GM21786 (cell line): ENCODE data around the gene CX3CL1.
A peak's percentile ranks its signal among the peaks of the same experiment; 100 is the strongest.

Experiments
- ATAC-seq: cut with Tn5 transposase; IDR thresholded peaks from one replicate; pipeline ENCODE4 v1.9.1; 2021; ENCODE audit not compliant: unreplicated experiment

The CX3CL1 gene

DNA sequence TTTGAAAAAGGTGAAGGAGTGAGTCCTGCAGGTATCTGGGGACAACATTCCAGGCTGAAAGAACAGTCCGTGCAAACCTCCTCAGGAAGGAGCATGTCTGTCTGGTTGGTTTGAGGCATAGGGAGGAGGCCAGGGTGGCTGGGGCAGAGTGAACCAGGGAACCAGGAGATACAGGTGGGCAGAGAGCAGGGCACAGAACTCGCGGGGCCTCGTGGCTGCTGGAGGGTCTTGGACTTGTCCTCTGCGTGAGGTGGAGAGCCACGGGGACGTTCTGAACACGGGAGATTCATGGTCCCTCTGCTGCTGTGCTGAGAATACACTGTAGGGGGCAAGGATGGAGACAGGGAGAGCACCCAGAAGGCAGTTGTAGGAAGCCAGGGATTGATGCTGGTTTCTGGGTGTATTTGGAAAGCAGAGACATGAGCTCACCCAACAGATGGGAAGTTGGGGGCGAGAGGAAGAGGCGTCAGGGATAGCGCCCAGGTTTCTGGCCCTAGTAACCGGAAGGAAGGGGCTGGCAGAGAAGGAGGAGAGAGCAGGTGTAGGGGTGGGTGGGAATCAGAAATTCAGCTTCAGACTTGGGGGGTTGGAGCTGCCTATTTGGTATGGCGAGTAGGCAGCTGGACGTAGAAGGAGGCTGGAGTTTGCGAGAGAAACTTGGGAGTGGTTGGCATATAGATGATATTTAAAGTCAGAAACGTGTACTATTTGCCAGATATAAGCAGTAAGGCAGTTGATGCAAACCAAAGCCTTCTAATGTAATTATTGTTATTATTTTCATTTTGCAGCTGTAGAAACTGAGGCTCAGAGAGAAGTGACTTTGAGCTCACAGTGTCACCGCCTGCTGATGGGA lies 31.9 kb downstream of the CX3CL1 start, which contains the start of gene CCL17:
TSS of gene CCL17 (plus strand) at position 803 of the 853 bp plus-strand sequence. CDS start 9,166 bp downstream, outside the sequence.
- no peak for ATAC-seq

DNA sequence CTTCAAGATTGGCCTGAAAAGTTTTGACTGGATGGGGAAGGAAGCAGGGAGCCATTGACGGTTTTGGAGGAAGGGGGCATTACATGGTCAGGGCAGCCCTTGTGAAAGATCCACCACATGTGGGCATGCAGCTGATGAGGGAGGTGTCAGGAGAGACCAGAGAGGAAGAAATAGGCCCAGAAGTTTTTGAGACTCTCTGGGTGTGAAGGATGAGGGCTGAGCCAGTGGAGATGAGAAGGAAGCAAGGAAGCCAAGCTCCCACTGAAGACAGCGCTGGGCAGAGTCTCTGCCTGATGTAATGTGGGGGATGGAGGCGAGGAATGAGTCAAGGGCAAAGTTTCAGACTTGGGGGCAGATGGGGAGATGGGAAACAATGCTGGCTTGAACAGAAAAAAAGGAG lies 32.8 kb downstream of the CX3CL1 start:
- no peak for ATAC-seq

DNA sequence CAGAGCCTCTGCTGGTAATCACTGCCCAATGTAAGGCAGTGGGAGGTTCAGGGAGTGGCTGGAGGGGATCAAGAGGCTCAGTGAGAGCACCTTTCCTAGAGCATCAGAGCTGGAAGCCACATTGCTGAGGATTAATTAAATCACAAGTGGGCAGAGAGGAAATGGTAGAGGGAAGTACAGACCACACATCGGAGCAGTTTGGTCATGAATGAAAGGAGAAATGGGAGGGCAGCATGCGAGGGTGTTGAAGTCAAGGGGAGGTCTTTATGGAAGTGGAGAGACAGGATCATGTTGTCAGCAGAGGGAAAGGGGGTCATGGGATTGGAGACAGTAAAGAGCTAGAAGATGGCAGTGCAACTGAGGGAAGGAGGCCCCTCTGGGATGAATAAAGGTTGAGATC lies 34.6 kb downstream of the CX3CL1 start:
- no peak for ATAC-seq

DNA sequence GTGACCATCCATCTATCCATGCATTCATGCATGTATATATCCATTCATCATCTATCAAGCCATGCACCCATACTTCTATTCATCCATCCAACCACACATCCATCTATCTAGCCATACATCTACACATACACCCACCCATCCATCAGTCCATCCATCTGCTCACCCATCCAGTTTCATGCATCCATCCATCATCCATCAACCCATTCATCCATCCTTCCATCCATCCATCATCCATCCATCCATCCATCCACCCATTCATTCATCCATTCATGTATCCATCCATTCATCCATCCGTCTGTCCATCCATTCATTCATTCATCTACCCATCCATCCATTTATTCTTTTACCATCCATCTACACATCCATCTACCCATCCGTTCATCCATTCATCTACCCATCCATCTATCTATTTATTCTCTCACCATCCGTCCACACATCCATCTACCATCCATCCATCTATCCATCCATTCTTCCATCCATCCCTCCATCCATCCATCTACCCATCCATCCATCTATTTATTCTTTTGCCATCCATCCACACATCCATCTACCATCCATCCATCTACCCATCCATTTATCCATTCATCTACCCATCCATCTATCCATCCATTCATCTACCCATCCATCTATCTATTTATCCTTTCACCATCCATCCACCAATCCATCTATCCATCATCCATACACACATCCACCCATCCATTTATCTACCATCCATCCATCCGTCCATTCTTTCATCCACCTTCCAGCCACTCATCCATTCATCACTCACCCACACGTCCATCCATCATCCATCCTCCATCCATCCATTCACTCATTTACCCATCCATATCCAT lies 35.4 kb downstream of the CX3CL1 start:
- ATAC-seq: no peak

DNA sequence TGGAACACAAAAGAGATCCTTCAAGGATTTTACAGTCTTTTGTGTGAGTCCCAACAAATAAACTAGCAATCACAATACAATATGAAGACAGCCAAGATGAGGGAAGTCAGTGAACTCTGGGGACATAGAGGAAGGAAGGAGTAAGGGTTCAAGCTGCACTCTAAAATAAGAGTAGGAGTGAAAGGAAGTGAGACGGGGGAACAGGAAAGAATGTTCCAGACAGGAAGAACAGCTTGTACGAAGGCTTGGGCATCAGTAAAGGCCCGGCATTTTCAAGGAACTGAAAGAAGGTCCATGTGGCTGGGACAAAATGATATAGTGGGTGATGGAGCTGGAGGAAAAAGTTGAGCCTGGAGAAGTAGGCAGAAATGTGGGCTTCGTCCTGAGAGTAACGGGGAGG lies 36.8 kb downstream of the CX3CL1 start:
- no peak for ATAC-seq

DNA sequence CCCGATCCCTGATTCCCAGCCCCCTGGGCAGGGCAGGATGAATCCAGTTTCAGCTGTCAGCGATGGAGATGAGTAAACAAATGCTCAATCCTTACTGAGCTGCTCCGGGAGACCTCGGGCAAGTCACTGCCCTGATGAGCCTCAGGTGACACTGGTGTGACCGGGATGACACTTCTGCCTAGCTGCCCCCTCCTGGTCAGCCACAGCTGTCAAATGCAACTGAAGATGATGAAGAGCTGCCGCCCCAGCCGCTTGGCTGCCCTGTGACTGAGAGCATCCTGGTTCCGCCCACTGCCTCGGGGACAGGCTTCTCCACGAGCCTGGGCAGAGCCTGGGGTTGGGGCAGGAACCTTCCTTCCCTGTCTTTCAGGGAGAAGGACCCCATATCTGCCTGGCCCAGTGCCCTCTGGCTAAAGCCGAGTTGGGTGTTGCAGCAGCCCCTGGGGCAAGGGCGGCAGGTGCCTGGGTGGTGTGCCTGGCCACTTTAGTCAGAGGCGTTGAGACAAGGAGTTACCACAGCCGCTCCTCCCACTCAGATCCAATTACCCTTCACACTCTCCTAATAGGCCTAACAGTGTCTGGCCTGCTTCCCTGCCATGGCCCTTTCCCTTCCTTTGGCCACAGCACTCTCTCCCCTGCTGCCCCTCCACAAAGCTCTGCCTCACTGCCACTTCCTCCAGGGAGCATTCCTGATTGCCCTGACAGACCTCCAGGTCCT lies 37.7 kb downstream of the CX3CL1 start:
- ATAC-seq: no peak

DNA sequence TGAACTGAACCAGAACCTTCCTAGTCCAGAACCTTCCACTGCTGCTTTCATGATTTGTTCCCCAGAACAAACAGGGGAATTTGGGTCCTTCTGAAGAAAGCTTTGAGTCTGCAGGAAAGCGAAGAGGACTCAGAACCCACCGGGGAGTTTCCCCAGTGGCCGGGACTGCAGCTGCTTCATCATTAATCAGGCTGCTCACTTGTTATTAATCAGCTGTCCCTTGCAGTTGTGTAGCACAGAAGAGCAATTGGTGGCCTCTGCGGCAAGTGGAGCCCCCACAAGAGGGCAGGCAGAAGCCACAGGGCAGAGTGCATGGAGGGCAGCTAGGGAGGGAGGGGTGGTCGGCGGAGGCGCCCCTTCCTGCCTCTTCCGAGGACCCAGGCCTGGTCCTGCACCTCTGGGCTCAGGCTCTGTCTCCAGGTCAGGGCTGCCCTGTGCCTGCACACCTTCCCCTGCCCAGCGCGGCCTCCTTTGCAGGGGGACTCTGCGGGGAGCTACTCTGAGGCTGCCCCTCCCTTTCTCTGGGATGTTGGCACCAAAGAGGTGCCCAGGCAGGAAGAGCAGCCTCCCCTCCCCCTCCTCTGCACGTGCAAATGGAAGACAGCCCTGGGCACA lies 39.2 kb downstream of the CX3CL1 start:
- ATAC-seq: no peak

DNA sequence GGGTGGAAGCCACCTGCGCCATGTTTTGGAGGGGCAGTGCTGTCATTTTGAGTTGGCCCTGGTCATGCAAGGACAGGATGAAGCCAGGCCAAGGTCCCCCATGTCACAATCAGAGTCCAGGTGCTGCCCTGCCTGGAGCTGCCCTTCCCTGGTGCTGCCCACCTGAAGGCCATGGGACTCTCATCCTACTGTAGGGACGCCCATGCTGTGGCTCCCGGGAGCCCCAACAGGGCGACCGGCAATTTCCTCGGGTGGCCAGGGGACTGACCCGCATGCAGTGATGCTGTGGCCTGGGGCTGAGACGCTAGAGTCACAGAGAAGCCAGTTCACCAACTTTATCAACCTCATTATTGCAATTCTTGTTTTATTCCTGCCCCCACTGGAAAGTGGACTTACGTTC lies 40.3 kb downstream of the CX3CL1 start:
- no peak for ATAC-seq

DNA sequence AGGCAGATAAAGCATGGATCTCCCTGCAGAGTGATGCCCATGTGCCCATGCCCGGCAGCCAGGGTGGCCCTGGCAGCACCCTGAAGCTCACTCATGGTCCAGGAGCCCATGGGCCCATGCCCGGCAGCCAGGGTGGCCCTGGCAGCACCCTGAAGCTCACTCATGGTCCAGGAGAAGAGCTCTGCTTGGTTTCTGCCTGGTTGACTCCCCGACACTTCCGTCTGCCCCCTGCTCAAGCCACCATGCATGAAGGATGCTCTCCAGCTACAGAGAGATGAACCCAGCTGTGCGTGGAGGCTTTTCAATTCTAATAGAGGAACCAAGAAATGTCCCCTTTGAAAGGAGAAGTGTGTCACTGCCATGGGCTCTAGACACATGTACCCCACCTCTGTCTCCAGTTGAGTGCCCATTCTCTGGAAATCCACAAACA lies 41.0 kb downstream of the CX3CL1 start:
- ATAC-seq: peak; percentile 73

DNA sequence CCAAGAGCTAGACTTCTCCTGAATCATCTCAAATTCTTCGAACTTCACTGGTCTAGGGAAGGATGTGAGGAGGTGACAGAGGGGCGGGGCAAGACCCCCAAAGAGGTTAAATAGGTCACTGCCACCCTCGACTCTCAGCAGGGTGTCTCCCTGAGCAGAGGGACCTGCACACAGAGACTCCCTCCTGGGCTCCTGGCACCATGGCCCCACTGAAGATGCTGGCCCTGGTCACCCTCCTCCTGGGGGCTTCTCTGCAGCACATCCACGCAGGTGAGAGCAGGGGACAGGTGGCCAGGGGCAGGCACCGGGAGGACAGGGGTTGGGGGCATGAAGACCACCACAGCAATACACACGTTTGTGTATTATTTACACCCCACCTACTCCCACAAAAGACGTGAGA lies 41.4 kb downstream of the CX3CL1 start:
- no peak for ATAC-seq

DNA sequence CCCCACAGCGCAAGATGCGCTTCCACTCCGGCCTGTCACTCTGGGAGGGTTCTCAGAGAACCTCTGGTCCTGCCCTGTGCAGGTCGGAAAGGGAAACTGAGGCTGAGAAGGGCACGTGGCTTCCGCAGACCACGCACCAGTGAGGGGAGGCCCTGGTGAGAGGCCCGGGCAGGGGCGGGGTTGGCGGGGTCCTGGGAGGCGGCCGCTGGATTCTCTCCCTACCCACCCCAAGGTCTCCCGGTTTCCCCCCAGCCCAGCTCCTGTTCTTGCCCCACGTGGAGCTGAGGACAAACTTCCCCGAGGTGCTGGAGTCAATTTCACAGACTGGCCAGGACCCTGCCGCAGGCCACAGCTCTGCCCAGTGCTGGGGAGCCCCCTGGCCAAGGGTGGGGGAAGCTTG lies 43.8 kb downstream of the CX3CL1 start:
- no peak for ATAC-seq

DNA sequence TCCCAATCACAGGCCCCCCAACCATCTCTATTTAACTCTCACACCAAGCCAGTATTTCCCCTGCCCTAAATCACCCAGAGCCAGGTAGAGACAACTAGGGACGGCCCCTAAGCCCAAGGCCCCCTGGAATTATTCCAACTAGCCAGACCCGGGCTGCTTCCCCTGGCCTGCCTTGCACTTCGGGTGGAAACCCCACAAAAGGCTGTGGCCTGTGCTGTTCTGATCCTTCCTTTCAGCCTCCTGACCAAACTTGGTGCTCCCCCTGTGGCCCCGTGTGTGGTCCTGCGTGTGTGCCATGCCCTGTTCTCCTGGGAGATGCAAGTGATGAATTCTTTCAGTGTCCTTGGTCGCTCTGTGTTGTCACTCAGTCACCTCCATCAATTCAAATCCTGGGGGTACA lies 47.2 kb downstream of the CX3CL1 start:
- ATAC-seq: no peak

DNA sequence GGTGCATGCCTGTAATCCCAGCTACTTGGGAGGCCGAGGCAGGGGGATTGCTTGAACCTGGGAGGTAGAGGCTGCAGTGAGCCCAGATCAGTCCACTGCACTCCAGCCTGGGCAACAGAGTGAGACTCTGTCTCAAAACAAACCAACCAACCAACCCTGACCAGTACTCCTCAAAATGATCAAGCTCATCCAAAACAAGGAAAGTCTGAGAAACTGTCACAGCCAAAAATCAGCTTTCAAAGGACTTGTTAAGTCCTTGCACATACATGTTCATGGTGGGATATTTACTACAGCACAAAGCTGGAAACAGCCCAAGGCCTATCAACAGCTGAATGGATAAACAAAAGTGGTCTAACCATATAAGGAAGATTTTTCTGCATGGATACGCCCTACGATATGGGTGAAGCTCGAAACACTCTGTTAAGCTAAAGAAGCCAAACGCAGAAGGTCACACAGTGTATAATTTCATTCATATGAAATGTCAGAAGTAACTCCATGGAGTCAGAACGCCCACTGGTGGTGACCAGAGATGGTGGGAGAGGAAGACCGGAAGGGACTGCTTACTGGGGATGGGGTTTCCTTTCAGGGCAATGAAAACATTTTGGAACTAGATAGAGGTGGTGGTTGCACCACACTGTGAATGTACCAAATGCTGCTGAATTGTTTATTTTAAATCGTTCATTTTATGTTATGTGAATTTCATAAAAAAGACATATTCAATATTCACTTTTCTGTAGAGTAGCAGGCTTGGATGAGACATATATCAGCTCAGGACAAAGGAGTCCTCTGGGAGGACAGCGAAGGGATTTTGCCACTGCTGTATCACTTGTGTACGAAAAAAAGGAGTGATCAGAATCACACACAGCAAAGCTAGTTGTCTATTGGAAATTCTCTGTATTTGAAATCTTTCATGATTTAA lies 50.0 kb downstream of the CX3CL1 start:
- no peak for ATAC-seq

DNA sequence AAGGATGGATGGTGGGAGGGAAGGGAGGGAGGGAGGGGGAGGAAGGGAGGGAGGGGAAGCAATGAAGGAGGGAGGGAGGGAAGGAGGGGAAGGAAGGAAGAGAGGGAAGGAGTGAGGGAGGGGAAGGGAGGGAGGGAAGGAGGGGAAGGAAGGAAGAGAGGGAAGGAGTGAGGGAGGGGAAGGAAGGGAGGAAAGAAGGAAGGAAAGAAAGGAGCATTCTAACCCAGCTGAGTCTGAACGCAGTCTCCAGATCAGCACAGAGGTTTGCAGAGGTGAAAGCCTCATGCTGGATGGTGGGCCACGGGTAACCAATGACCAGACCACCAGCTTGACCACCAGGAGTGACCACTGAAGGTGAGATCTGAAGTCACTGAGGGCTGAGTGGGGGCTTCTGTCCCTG lies 50.9 kb downstream of the CX3CL1 start:
- no peak for ATAC-seq

DNA sequence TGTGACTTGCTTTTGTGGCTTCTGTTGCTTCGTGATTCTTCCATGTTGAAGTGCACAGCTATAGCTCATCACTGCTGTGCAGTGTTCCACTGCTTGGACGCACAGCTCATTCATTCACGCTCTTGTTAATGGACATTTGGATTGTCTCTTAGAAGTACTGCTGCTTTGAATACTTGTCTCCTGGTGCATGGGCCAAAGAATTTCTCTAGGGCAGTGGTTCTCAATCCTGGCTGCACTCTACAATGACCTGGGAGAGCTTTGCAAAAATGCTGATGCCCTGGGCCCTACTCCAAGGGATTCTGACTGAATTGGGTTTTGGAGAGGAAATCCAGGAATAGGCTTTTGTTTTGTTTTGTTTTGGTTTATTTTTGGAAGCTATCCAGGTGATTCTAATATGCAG lies 52.3 kb downstream of the CX3CL1 start:
- ATAC-seq: no peak

DNA sequence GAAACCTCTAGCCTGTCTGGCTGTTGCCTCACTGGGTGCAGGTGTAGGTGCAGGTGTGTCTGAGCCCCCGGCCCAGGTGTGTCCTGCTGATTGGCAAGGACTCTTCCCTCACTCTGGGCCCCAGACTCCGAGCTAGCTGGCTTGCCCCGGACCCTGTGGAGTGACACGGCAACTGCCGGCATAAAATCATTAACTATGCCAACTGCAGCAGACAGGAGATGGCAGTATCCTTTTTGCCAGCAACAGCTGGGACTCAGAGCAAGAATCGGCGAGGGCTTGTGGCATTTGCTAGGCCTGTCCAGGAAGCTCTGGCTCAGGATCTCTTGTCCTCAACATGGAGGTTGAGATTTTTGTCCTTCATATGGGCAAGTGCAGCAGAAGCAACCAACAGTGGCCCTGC lies 54.1 kb downstream of the CX3CL1 start:
- ATAC-seq: no peak

DNA sequence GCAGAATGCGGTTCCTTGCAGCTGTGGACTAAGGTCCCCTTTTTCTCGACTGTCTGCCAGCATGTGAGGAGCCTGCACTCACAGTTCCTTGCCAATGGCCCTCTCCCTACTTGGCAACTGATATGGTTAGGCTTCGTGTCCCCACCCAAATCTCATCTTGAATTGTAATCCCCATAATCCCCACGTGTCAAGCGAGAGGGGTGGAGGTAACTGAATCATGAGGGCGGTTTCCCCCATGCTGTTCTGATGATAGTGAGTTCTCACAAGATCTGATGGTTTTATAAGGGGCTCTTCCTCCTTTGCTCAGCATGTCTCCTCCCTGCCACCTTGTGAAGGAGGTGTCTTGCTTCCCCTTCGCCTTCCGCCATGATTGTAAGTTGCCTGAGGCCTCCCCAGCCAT lies 55.0 kb downstream of the CX3CL1 start:
- no peak for ATAC-seq

DNA sequence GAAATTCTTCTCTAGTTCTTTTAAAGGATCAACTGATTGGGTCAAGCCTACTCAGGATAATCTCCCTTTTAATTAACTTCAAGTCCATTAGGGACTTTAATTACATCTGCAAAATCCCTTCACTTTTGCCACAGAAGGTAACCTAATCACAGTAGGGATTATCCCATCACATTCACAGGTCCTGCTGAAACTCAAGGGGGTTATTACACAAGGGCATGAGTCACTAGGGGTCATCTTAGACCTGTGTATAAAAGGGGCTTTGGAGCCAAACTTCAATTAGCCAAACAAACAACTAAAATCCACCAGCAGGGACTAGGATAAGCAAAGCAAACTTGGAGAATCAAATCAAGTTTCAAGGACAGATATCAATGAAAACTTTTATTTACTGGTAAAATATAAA lies 55.5 kb downstream of the CX3CL1 start:
- ATAC-seq: no peak

DNA sequence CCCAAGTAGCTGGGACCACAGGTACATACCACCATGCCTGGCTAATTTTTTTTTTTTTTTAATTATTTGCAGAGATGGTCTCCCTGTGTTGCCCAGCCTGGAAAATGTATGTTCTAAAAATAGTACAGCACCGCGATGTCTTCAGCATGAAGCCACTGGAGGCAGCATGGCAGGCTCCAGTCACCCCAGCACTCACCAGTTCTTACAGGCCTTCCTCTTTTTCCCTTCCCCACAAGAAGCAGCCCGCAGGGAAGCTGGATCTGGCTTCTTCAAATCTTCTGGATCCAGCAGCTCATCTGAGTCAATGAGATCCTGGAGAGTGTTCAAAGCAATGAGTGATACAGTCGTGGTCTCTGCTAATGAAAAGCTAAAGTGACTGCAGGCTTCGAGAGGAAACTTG lies 58.7 kb downstream of the CX3CL1 start:
- no peak for ATAC-seq

DNA sequence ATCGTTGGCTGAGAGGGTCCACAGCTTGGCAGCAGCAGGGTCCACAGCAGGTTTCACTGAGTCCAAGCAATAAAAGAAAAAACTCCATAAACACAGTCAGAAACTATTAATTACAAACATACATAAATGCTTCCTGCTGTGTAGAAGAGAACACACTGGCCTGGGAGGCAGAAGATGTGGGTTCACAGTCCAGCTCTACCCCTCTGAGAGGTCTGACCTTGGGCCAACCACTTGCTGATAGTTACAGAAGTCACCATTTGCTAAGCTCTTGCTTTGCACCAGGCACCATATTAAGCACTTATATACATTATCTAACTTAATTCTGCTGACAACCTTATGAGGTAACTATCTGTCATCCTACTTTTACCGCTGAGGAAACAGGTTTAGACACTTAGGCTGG lies 60.2 kb downstream of the CX3CL1 start:
- ATAC-seq: no peak
